Lower lobe of right lung (tissue), 2 donors: ENCODE data around the gene RP9. TPM values are rescaled to one million over a fixed set of nuclear protein-coding genes. Genes with fewer than 3 reads are reported as not detected.

ENCODE experiments used
- ATAC-seq, 2 donors: fragments of 200-7000 bp; cut with Tn5 transposase; one replicate each; pipeline ENCODE4 v1.9.1; 2020 to 2022; ENCODE audit warnings: mild to moderate bottlenecking in 2 of 2, moderate library complexity in 2 of 2
- DNase-seq: peaks from one replicate; pipeline ENCODE4 v3.0.0-alpha.2; 2020
- H3K27ac ChIP-seq: fragments of 200-600 bp; one replicate; pipeline ENCODE4 v1.8.0; 2022
- H3K27me3 ChIP-seq: fragments of 200-600 bp; one replicate; pipeline ENCODE4 v1.8.0; 2022; ENCODE audit warnings: low read depth
- H3K36me3 ChIP-seq: fragments of 200-600 bp; one replicate; pipeline ENCODE4 v1.8.0; 2022; ENCODE audit warnings: mild to moderate bottlenecking
- H3K4me1 ChIP-seq: fragments of 200-600 bp; one replicate; pipeline ENCODE4 v1.8.0; 2022
- H3K4me3 ChIP-seq: fragments of 200-600 bp; one replicate; pipeline ENCODE4 v1.8.0; 2022; ENCODE audit warnings: mild to moderate bottlenecking
- H3K9me3 ChIP-seq: fragments of 200-600 bp; one replicate; pipeline ENCODE4 v1.8.0; 2022
- CTCF ChIP-seq: fragments of 200-600 bp; IDR thresholded peaks from one replicate; pipeline ENCODE4 v1.8.0; 2022; ENCODE audit warnings: antibody characterized with exemption, mild to moderate bottlenecking
- intact Hi-C: fragments of 100-400 bp; cut with DNase I; formaldehyde crosslinking; loops from one replicate; pipeline ENCODE4 v1.11.0; 2022
- total RNA-seq: library from RNA; stranded (reverse); fragmentation: NEBNext Ultra II Directional; extraction: Animal tissue kit (Norgen Biotek cat#: 25700); gene quantifications from one replicate; pipeline ENCODE4 v1.2.1, GENCODE V29; 2021
- donor health status: DM: no; HTN: yes; CAD: no; lungs with severe emphysema.

Gene RP9
- total RNA-seq, 1 donor from 2014 or later: 11.6 TPM

DNA sequence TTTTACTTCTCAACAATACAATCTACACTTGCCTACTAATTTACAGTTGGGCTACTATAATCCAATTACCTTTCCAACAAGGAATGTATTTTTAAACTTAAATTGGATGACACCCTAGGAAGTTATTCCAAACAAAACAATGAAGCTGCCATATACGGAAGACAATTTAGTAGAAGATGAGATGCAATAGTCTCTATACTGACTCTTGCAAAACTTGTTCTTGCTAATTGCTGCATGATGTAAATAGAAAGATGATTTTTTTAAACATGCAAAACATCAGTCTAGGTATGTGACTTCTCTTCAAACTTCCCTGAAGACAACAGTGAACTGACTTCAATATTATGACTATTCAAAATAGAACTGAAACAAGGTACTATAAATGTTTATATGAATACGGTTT is 64.2 kb downstream of the RP9 start:
- no peaks in the 10 kb centered on the region for H3K9me3 ChIP-seq
- intact Hi-C loops: no loop called here
- no peak overlapping the region for H3K27ac ChIP-seq
- H3K4me1 ChIP-seq: peaks cover 49% of the 10 kb centered on the region
- H3K36me3 ChIP-seq: no peaks in the 10 kb centered on the region
- no peaks in the 10 kb centered on the region for H3K27me3 ChIP-seq
- DNase-seq: no peak
- ATAC-seq: no peak
- H3K4me3 ChIP-seq: no peak overlapping the region
- no peak for TF ChIP-seq CTCF

Other genes starting within 250 kb of the RP9 start
- 35.1 TPM for gene KBTBD2, start 217.6 kb downstream of the RP9 start, total RNA-seq
- 104 TPM for gene FKBP9, start 152.0 kb downstream of the RP9 start, total RNA-seq
- gene NT5C3A, start 46.6 kb downstream of the RP9 start, total RNA-seq: 30.3 TPM
- 28.4 TPM for gene BBS9, start 20.2 kb upstream of the RP9 start, total RNA-seq